SHP77 treated with DMSO at 0.1 percent for 48 hours (cell line): ENCODE data around the gene BMP3.

Experiments used
- DNase-seq: peaks from one replicate; lab custom pipeline; 2025; lab: John Stamatoyannopoulos, UW

The BMP3 gene

GRCh38 chr4:81040012-81040659, 9.6 kb downstream of the BMP3 start:
- no peak for DNase-seq

- no peak for DNase-seq
Measured at GRCh38 chr4:81042578-81043365, 12.3 kb downstream of the BMP3 start.

- DNase-seq: no peak
Measured at GRCh38 chr4:81049330-81049729, 18.8 kb downstream of the BMP3 start.

- no peak for DNase-seq
Measured at GRCh38 chr4:81049907-81050306, 19.4 kb downstream of the BMP3 start.

- peak; percentile 20 for DNase-seq
Measured at GRCh38 chr4:81052119-81053068, 21.9 kb downstream of the BMP3 start.

- DNase-seq: no peak
Measured at GRCh38 chr4:81058621-81059020, 28.1 kb downstream of the BMP3 start.

GRCh38 chr4:81060587-81061343, 30.3 kb downstream of the BMP3 start:
- DNase-seq: no peak

GRCh38 chr4:81061344-81061730, 30.8 kb downstream of the BMP3 start:
- no peak for DNase-seq

GRCh38 chr4:81062001-81062400, 31.5 kb downstream of the BMP3 start:
- DNase-seq: no peak

GRCh38 chr4:81065446-81065845, 34.9 kb downstream of the BMP3 start:
- no peak for DNase-seq

GRCh38 chr4:81069706-81070331, 39.3 kb downstream of the BMP3 start:
- DNase-seq: peak; percentile 88

- DNase-seq: no peak
Measured at GRCh38 chr4:81071013-81071412, 40.5 kb downstream of the BMP3 start.

GRCh38 chr4:81081156-81081555, 50.6 kb downstream of the BMP3 start:
- no peak for DNase-seq

- DNase-seq: peak; percentile 50
Measured at GRCh38 chr4:81084029-81084428, 53.5 kb downstream of the BMP3 start.

- no peak for DNase-seq
Measured at GRCh38 chr4:81084634-81085033, 54.1 kb downstream of the BMP3 start.

- DNase-seq: no peak
Measured at GRCh38 chr4:81085291-81085690, 54.8 kb downstream of the BMP3 start.

- DNase-seq: no peak
Measured at GRCh38 chr4:81085979-81086378, 55.5 kb downstream of the BMP3 start.

- no peak for DNase-seq
Measured at GRCh38 chr4:81093720-81094401, 63.4 kb downstream of the BMP3 start.

GRCh38 chr4:81095389-81095788, 64.9 kb downstream of the BMP3 start:
- no peak for DNase-seq

GRCh38 chr4:81096566-81096965, 66.1 kb downstream of the BMP3 start:
- no peak for DNase-seq

GRCh38 chr4:81102107-81102506, 71.6 kb downstream of the BMP3 start:
- no peak for DNase-seq
